ENCODE data around the gene UBAP2.
"Not testable (repeated sequence)": the region's sequence is repeated elsewhere in the genome, so short reads cannot be mapped to it uniquely, and the experiment has no call there.

UBAP2 gene

GRCh38 chr9:33976414-33976813, 72.3 kb downstream of the UBAP2 start:
- no peak for DNase-seq (ENCODE audit: low read depth)

- no peak for DNase-seq (ENCODE audit: low read depth)
Observed at GRCh38 chr9:33972698-33973097, 76.0 kb downstream of the UBAP2 start.

GRCh38 chr9:33964086-33964768, 84.5 kb downstream of the UBAP2 start:
- DNase-seq (ENCODE audit: low read depth) = no peak

- DNase-seq (ENCODE audit: low read depth) = not testable (repeated sequence)
Observed at GRCh38 chr9:33962468-33962867, 86.2 kb downstream of the UBAP2 start.

- DNase-seq (ENCODE audit: low read depth) = no peak
Observed at GRCh38 chr9:33959725-33960124, 89.0 kb downstream of the UBAP2 start.

- no peak for DNase-seq (ENCODE audit: low read depth)
Observed at GRCh38 chr9:33956544-33956943, 92.1 kb downstream of the UBAP2 start.

- DNase-seq (ENCODE audit: low read depth) = no peak
Observed at GRCh38 chr9:33952066-33952465, 96.6 kb downstream of the UBAP2 start.

GRCh38 chr9:33950371-33950770, 98.3 kb downstream of the UBAP2 start:
- DNase-seq (ENCODE audit: low read depth) = no peak

- DNase-seq (ENCODE audit: low read depth) = no peak
Observed at GRCh38 chr9:33946779-33947535, 101.7 kb downstream of the UBAP2 start.

GRCh38 chr9:33943389-33943788, 105.3 kb downstream of the UBAP2 start:
- no peak for DNase-seq (ENCODE audit: low read depth)

GRCh38 chr9:33942471-33943083, 106.1 kb downstream of the UBAP2 start:
- DNase-seq (ENCODE audit: low read depth) = no peak

GRCh38 chr9:33939924-33940874, 108.5 kb downstream of the UBAP2 start:
- no peak for DNase-seq (ENCODE audit: low read depth)

- DNase-seq (ENCODE audit: low read depth) = no peak
Observed at GRCh38 chr9:33934188-33934878, 114.4 kb downstream of the UBAP2 start.

GRCh38 chr9:33932078-33932807, 116.4 kb downstream of the UBAP2 start:
- DNase-seq (ENCODE audit: low read depth) = no peak

- no peak for DNase-seq (ENCODE audit: low read depth)
Observed at GRCh38 chr9:33931326-33931725, 117.4 kb downstream of the UBAP2 start.

- DNase-seq (ENCODE audit: low read depth) = no peak
Observed at GRCh38 chr9:33927694-33928093, 121.0 kb downstream of the UBAP2 start.

GRCh38 chr9:33926746-33927485, 121.8 kb downstream of the UBAP2 start:
- no peak for DNase-seq (ENCODE audit: low read depth)

GRCh38 chr9:33924978-33925797, 123.5 kb downstream of the UBAP2 start:
- no peak for DNase-seq (ENCODE audit: low read depth)
